NCI-H2029 (cell line): ENCODE data around the gene SEMG1.

Experiments
- DNase-seq: peaks from one replicate; lab custom pipeline; 2025; lab: John Stamatoyannopoulos, UW

Gene SEMG1

DNA sequence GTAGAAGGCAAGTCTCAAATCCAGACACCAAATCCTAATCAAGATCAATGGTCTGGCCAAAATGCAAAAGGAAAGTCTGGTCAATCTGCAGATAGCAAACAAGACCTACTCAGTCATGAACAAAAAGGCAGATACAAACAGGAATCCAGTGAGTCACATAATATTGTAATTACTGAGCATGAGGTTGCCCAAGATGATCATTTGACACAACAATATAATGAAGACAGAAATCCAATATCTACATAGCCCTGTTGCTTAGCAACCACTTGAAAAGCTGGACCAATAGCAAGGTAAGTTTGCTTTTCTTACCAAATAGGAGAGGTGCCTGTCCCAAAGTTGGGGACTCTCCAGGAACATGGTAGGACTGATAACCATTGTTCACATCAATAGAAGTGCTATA lies 16.3 kb downstream of the SEMG1 start:
- DNase-seq: peak; percentile 49

DNA sequence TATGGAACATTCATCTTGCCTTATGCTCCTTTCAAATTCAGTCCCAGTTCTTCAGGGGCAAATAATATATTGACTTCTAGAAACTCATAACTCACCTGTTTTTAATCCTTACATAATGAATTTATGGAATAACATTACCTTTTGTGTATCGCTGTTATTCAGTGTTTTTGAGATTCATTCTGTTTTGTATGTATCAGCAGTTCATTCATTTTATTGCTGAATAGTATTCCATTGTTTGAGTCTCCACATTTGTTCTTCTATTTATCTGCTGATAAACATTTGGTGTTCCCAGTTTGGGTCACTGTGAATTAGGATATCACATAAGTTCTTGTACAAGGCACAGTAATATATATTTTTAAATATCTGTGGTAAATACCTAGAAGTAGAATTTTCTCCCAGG lies 19.5 kb downstream of the SEMG1 start:
- DNase-seq: no peak

DNA sequence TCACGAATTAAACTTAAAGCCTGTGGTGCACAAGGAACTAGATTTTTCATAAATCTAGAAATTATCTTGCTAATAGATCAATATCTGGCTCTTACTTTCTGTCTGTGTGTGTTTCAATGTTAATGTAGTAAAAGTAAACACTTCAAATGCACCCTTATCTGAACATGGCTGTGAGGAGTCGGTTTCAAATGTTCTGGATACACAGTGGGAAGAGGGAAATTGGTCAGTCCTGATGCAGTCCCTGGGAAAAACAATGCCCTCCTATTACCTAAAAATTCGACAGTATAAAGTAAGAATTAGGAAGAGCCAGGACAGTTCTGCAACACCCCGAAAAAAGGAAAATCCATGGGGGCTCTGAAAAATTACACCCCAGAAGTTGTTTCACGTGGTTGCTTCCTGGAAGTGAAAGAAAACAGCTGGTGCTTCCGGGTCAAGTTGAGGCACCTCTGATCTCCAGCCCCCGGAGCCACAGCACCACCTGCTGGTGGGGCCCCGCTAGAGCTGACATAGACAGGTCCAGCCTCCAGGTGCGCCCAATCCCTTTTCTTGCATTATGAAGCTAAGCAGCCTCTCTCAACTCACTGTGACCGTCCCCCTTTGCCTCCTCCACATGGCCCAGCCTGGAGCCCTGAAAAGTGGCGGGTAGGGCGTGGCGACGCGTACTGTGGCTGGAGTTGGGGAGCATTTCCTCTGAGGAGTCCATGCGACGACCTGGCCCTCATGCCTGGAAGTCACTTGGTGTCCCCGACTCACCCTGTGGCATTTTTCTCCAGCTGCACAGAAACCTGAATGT lies 22.6 kb downstream of the SEMG1 start:
- peak; percentile 70 for DNase-seq

DNA sequence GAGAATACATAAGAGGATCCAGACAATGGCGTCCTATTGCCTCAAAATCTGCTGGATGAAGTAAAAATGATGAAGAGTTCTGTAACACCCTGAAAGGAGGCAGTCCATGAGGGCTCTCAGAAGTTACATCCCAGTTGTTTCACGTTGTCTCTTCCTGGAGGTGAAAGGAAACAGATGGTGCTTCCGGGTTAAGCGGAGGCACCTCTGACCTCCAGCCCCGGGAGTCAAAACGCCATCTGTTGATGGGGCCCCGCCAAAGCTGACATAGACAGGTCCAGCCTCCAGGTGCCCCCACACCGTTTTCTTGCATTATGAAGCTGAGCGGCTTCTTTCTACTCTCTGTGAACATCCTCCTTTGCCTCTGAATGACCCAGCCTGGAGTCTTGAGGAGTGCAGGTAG lies 23.8 kb downstream of the SEMG1 start:
- DNase-seq: no peak

DNA sequence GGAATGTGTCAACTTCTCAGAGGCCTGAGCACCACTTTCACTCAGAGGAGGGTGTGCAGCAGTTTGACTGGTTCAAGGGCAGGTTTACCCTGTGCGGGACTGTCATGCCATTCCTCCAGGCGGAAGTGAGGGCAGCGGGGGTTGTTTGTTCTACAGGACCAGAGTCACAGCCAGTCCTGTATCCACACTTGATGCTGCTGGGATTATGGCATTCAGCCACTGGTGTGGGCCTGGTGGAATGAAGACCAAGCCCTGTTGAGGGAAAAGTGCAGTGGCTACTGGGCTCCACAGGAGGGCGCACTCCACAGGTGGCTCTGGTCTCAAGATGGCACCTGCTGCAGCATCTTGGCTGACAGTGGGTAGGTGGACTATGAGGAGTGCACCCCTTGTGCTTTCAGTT lies 29.2 kb downstream of the SEMG1 start:
- DNase-seq: no peak

DNA sequence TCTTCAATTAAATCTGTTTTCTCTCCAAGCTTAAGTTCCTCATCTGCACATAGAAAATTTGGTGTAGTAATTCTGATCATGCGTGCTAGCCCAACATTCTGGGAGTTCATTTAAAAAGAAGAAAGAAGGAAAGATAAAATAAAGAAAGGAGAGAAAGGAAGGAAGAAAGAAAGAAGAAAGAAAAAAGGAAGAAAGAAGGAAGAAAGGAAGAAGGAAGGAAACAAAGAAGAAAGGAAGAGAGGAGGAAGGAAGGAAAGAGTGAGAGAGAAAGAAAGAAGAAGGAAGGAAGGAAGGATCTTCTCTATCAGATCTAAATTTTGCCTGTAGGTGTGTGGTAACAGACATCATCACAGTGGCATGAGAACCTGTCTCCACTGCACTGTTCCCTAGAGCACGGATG lies 31.3 kb downstream of the SEMG1 start:
- no peak for DNase-seq

DNA sequence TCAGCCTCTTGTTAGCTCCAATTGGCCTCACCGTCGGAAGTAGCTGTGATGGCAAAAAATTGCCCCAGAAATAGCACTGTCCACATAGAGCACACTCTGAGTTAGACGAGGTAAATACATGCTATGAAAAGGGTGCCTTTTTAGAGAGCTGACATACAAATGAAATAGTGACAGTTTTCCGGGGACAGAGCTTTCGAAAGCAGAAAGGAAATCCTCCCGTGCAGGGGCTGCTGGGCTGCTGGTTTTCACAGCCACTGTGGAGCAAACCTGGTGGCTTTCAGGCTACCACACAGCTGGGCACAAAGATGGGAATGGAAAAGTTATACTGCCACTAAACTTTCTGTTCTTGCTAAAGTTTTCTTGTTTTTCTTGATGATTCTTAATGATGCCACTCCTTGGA lies 39.3 kb downstream of the SEMG1 start:
- no peak for DNase-seq

DNA sequence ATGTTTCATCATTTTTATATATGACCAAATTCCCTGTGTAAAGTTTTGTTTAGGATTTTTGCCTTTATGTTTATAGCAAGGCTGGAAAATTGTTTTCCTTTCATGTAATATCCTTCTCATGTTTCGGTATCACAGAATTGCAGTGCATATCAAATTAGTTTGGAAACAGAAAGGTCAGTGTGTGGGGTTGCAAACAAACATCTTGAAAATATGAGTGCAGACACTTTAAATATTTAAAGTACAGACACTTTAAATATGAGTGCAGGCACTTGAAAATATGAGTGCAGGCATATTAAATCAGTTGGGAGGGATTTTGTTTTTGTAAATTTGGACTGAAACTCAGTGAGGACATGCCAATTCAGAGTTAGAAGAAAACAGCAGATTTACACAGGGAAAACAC lies 41.0 kb downstream of the SEMG1 start:
- DNase-seq: no peak

DNA sequence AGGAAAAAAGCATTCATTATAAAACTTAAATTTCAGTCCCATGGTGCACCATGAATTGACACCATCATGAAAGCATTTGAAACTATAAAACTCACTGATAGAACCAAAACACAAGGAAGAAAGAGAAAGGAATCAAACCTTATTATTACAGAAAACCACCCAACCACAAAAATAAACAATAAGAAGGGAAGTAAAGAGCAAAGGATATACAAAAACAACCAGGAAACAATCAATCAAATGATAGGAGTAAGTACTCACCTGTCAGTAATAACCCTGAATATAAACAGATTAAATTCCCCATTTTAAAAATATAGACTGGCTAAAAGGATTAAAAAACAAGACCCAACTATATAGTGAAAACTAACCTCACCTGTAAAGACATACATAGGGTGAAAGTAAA lies 41.8 kb downstream of the SEMG1 start:
- DNase-seq: no peak

DNA sequence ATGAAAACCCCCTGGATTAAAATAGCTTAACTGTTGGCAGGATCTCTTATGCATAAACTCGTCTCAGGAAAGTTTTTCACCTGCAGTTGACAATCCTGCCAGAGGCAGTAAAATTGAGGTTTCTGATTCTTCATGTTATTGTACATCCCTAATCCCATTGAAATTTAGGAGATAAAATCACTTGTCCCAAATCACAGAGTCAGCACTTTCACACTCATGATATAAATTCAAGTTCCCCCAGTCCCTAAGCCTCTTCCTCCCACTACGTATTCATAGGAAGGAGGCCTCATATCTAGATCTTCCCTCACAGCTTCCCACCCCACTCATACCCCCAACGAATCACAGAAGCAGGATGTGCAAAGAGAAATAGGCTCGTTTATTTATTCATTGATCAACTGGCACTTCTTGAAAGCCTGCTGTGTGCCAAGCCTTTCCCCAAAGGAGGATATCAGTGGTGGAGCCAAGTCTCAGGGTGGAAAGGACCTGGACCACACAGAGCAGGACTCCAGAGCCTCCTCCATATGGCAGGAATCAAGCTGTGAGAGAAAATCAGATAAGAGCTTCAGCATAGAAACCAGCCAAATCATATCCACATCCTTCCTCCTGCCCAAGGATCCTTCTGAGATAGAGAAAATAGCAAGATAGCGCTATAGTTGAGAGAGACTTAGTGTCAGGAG lies 45.2 kb downstream of the SEMG1 start:
- no peak for DNase-seq

DNA sequence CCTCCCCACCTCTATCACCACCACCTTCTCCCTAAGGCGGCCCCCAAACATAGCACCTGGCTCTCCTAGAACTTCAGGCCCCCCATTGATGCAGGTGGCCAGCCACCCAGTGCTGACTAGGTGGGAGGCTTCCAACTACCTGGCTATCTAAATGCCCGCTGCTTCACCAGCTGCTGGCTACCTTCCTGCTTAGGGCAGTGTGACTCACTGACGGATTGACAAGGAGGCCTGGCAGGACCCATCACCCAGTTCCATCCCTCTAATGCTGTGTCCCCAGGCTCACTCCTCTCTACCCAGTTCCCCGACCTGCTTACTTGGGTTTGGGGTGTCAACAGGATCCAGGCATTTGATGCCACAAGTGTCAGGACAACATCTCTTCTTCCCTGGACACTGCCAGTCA lies 46.4 kb downstream of the SEMG1 start:
- DNase-seq: no peak

DNA sequence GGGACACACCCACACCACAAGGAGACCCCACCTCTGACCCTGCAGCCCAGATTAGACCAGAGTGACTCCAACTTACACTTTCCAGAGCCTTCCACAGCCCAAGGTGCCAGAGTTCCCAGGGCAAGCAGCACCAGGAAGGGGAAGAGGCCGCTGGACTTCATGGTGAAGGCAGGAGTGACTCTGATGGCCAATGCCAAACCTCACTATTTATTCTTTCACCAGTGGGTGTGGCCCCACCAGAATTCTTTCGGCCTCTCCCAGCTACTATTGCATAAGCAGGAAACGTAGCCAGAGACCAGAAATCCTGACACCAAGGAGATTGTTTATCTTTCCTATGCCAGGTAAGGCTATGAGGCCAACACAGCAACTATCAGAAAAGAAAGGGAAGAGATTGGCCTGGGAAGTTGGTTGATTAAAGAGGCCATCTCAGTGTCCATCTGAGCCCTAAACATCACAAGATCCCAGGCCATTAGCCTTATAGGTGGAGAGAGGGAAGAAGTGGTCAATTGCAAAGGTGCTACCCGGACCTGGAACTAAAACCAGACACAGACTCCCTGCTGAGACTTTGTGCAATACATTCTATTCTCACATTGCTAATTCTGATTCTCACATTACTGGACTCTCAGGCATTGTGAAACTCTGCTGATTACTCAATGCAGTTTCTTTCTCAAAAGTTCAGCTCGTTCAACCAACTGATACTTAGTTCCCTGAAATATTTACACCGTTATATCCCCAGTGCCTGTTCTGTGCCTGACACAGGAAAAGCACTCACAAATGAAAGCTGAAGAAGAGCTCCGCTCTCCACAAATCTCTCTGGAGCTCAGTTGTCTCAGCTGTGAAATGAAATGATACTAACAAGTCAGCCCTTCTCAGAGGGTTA lies 47.8 kb downstream of the SEMG1 start, which contains the start of gene SLPI:
SLPI (minus strand) TSS at position 182 of the 880 bp plus-strand sequence; CDS start at position 161, 21 bp downstream.
- DNase-seq: peak; percentile 79

DNA sequence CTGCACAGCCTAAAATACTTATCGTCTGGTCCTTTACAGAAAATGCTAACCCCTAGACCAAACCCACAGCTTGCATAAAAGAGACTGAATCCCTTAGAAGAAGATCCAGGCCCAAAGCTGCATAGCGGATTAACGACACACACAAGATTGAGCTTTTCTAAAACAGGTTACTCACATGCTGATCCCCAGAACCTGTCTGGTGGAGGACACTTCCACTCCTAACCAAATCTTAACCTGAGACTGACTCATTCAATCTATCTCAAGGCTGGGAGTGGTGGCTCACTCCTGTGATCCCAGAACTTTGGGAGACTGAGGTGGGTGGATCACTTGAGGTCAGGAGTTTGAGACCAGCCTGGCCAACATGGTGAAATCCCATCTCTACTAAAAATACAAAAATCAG lies 50.3 kb downstream of the SEMG1 start:
- DNase-seq: no peak

DNA sequence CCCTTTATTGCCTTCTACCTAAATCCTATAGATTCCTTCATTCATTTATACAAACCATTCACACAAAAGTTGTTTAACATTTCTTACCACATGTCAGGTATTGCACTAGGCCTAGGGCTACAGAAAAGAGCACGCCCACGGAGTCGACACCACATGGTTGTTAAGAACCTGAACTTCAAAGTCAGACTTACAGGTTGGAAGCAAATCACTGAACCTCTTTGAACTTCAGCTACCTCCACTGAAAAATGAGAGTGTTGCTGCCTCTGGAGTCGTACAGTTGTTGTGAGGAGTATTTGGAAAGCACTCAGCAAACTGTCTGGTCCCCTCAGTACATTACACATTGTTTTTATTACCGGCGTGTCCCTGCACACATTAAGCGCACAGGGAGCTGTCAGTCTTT lies 50.9 kb downstream of the SEMG1 start:
- no peak for DNase-seq

DNA sequence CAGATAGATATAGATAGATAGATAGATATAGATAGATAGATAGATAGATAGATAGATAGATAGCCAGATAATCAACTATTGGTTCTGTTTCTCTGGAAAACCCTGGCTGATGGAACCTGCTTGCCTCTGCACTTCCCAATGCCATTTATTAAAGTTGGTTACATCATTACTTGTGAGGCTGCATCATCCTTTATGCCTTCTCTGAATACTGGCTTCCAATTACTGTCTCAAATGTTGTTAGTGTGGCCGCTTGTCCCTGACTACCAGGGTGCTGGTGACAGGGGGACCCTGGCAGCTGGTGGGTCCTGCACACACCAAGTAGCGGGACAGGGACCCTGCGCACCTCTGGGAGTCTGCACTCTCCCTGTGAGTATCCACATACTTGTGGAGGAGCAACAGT lies 51.4 kb downstream of the SEMG1 start:
- no peak for DNase-seq

DNA sequence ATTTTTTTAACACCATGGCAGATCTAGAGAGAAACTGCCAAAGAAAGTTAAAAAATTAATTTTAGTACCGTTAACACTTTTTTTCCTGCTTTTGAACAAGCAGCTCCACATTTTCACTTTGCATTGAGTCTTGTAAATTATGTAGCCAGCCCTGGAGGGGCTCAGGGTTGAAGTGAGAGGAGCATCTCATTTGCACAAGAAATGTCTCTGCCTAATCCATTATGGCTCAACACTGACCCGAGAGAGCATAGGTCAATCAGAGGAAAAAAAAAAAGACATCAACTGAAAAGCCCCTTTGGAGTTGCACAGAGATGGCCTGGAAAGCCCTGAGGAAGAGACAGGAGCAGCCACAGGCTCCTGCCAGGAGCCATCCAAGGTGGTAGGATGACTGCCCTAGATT lies 51.8 kb downstream of the SEMG1 start:
- DNase-seq: no peak
